Gastrocnemius medialis (tissue), 4 donors: ENCODE measurements around the gene KDM5B.

Source experiments
- CTCF ChIP-seq, 5 experiments: fragments of 450-650 bp in 3 of 5; fragments of 200-600 bp in 2 of 5; sonication (generic) in 2 of 5; IDR thresholded peaks in 4 of 5; conservative IDR thresholded peaks in 1 of 5; 1 replicate in 4 of 5; 2 replicates in 1 of 5; pipeline ENCODE4 v1.5.1; 2016 to 2019; ENCODE audit warnings: antibody characterized with exemption in 5 of 5, mild to moderate bottlenecking in 3 of 5, moderate library complexity in 3 of 5
- POLR2A ChIP-seq, 2 donors: fragments of 450-650 bp; IDR thresholded peaks; one replicate each; pipeline ENCODE4 v1.6.1; 2017; ENCODE audit warnings: antibody characterized with exemption in 2 of 2, mild to moderate bottlenecking in 2 of 2, moderate library complexity in 2 of 2

GRCh38 chr1:202791077-202791747 is 17.0 kb downstream of the KDM5B start:
- no peak for TF ChIP-seq CTCF (IDR thresholded peaks at IDR 0.05 in 4 of 5, conservative IDR thresholded peaks at IDR 0.05 in 1 of 5)
- no peak for TF ChIP-seq POLR2A (IDR thresholded peaks at IDR 0.05)
